Stimulated activated CD8-positive, alpha-beta memory T cell treated with anti-CD3 and anti-CD28 coated beads, Interleukin-4, amount 100 ng/mL, for 48 hours (primary cell): ENCODE results near the gene HDAC11.
"Not testable (repeated sequence)": the region's sequence is repeated elsewhere in the genome, so short reads cannot be mapped to it uniquely, and the experiment has no call there.

Experiments
- DNase-seq: peaks from one replicate; pipeline ENCODE4 v3.0.0-alpha.2; 2020

Gene HDAC11

DNA sequence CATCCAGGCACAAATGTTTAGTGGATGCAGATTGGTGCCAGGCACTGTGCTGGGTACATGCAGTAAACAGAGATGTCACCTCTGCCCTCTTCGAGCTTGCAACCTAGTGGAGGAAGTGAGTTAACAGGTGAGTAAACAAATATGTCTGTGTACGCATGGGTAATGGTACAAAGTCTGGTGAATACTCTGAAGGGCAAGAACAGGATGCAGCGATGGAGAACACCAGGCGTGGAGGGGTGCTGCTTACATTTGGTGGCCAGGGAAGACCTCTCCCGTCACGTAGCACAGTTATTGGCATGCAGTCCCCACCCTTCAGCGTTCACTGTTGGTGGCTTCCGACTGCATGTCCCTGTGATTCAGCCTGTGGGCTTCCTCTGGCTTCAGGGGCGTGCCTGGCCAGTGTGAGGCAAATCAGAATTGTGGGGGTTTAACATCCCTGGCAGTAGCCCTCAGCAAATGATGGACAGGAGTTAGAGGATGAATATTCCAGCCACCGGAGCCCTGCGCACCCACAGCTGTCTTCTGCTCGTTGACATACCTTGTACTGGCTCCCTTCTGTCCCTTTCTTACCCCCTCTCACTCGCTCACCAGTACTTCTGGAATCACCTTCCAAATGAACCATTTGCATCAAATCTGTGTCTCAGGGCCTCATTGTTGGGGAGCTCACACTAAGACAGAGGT is 9.1 kb upstream of the HDAC11 start:
- no peak for DNase-seq

DNA sequence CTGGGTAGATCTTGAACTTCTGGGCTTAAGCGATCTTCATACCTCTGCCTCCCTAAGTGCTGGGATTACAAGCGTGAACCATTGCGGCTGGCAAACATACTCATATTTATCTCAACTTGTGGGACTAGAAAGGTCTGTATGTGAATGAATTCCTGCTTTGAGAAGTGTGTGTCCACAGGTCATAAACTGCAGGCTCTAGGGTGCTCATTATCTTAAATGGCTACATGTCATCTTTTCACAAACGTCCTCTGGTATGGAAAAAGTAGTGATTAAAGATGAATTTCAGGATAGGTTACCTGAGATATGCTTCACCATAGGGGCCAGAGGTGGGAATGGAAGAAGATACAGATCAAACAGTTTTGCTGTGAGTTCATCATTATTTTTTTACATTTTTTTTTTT is 7.8 kb upstream of the HDAC11 start:
- no peak for DNase-seq

DNA sequence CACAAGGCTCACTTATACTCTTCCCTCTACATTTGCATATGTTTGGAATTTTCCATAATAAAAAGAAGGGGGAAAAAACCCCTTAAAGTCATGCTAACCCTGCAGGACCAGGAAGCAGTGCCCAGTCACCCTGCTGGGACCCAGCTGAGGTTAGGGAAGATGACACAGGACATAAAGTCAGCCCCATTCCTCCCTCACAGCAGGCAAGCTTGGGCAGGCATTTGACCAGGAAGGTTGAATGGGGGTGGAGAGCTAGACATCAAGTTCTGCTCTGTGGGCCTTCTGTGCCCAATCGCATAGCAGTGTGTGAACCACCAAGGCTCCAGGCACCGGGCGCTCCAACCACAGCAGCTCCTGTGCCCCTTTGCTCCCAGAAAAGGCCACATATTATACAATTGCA is 7.1 kb upstream of the HDAC11 start:
- DNase-seq: no peak

DNA sequence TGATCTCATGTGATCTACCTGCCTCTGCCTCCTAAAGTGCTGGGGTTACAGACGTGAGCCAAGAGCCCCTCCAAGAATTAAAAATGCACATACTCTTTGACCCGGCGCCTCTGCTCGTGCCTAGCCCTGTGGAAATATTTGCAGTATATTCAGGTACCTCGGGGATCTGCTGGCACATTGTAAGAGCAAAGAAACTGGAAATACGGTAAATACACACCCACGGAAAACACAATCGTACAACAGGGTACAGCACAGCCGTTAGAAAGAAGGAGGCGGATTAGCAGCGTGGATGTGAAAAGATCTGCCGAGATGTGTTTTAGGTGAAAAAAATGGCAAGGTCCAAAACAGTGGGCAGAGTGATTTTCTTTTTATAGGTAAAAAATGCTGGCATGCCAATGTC is 6.1 kb upstream of the HDAC11 start:
- no peak for DNase-seq

DNA sequence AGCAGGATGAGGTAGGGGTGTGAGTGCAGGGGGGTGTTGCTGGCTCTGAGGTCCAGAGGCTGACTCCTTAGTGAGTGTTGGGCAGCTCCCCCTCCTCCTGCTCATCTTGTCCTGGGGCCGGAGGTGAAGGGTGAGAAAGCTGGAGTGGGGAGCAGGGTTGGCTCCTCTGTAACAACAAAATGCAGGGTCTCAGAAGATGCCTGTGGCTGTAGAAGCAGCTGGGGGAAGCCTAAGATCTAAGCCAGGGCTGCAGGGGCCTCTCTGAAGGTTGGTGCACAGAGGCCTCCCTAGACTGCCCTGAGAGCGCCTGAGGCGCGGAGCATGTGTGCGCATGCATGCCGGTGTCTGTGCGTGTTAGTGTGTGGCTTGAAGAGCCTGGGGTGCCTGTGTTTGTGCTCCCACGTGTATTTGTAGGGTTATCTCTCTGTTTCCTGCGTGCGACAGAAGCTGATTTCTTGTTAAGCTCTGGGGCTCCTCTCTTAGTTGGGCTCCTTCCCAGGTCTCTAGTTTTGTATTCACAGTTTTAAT is 5.3 kb upstream of the HDAC11 start:
- DNase-seq: no peak

DNA sequence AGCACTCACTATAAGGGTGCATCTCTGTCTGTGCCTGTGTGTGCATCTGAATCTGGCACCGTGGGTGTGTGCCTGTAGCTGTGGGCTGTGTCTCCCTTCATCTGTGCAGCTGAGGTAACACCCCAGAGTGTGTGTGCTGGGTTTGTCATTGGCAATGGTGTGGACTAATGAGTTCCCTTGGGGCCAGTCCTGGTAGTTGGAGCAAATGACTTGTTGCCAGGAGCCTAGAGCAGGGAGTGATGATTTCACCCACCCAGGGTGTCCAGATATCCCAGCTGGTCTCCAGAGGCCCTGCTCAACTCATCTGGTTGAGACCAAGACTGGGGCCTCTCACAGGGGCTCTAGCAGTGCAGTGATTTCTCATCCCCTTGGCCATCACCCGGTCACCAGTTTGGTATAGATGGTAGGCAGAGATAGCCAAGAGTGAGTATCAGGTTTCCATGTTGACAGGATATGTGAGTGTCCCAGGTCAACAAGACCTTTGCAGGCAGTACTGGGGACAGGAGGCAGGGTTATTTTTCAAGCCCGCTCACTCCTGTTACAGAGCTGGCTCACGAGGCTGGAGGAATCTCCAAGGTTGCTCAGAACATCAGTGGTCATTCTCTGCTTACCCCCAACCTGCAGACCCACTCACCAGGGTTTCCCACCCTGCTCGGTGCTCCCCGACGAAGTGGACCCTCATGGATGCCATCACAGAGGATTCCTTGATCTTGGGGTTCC is 4.1 kb upstream of the HDAC11 start:
- no peak for DNase-seq

DNA sequence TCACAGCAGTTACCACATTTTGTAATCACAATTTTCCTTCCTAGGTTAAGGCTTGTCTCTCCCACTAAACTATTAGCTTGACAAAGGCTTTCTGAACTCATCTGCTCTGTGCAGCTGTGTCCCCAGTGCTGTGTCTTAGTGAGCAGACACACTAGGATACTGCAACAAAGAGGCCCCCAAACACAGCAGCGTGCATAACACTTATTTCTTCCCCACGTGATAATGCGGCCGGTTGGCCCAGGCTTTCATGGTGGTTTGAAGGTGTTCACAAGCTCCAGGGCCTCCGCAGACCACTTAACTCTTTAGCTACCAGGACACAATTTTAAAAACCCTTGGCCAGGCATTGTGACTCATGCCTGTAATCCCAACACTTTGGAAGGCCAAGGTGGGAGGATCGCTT is 2.2 kb upstream of the HDAC11 start:
- DNase-seq: no peak

DNA sequence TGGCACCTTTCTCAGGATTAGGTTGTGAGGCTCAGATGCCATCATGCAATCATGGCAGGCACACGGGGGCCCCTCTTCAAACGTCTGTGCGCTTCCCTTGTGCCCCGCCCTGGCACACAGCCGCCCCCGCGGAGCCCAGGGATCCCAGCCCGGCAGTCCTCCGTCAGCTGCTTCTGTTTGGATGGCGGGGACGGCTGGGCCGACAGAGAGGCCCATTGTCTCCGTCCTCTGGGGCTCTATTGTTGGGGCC is 849 bp upstream of the HDAC11 start:
- peak; percentile 62 for DNase-seq

DNA sequence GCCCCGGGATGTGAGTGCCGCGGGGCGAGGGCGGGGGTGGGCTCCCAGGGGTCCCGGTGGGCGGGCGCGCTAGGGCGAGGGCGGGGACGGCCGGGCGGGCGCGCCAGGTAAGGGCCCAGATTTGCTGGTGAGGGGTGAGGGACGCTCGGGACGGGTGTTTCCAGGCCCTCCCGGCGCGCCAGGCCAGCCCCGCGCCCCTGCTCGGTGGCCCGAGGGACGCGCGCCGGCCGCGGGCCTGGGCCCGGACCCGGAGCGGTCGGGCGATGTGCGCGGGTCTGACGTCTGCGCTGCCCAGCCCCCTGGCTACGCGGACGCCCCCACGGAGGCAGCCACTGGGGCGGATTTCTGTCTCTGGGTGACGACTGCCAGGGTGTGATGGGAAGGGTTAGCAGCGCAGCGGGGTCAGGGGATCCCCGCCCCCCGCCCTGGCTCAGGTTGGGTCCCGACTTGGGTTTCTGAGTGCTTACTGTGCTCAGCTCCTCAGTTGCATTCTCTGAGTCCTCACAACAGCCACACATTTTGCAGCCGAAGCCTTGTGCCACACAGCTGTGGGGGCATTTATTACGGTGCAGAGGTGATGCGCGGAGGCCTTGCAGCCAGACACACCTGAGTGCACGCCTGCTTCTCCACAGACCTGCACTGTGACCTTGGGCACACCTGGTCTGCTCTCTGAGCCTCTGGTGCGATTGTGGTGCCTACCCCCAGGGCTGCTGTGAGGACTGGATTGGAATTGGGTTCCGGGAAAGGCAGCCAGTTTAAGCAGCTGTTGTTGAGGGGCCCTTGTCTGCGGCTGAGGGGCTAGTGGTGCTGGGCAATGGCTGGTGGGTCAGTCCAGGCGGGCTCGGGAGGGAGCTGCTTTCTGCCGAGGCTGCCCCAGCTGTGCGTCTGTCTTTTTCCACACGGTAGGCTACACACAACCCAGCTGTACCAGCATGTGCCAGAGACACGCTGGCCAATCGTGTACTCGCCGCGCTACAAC is 523 bp downstream of the HDAC11 start:
- DNase-seq: peak; percentile 40

DNA sequence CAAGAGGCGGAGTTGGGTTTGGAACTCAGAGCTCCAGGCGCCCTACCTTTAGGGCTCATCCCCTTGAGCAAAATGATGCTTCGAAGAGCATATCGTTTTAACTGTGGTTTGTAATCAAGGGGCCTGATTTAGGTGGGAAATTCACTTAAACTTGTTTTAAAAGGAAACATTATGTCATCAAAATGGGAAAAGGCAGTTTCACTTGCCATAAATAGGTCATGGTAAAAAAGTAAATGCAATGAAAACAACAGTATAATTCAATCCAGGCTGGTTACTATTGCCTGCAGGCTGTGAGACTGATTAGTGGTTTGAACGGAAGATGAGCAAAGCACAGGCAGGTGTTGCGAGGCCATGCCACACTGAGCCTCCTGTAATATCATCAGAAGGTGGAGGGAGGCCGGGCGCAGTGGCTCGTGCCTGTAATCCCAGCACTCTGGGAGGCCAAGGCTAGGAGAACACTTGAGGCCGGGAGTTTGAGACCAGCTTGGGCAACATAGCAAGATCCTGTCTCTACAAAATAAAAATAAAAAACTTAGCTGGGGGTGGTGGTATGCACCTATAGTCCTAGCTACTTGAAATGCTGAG is 2.1 kb downstream of the HDAC11 start:
- no peak for DNase-seq

DNA sequence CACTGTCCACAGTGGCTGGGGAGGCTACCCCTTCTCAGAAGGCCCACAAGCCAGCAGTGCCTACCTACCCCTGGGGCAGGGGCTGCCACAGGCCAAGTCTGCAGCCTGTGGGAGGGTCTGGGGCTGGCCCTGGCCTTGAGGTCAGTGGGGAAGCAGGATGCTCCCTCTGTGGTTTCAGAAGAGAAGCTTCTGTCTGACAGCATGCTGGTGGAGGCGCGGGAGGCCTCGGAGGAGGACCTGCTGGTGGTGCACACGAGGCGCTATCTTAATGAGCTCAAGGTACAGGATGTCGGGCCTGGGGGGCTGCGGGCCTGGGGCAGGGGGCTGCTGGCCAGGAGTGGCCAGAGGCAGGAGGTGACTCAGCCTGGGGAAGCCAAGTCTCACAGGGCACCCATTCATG is 3.2 kb downstream of the HDAC11 start:
- DNase-seq: no peak

DNA sequence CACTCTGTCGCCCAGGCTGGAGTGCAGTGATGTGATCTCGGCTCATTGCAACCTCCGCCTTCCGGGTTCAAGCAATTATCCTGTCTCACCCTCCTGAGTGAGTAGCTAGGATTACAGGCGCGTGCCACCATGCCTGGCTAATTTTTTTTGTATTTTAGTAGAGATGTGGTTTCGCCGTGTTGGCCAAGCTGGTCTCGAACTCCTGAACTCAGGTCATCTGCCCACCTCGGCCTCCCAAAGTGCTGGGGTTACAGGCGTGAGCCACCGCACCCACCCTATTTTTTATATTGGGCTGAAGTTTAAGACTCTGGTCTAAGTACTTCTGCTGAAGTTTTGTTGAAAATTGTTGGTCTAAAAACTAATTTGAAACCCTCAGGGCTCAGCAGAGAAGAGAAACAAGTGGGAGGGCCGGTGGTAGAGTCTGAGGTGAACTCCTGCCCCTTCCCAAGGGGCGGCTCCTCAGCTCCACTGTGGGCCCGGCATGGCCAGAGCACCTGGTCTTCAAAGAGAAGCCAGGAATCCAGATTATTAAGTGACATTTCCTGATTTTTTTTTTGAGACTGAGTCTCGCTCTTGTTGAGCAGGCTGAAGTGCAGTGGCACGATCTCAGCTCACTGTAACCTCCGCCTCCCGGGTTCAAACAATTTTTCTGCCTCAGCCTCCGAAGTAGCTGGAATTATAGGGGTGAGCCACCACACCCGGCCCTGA is 4.0 kb downstream of the HDAC11 start:
- no peak for DNase-seq

DNA sequence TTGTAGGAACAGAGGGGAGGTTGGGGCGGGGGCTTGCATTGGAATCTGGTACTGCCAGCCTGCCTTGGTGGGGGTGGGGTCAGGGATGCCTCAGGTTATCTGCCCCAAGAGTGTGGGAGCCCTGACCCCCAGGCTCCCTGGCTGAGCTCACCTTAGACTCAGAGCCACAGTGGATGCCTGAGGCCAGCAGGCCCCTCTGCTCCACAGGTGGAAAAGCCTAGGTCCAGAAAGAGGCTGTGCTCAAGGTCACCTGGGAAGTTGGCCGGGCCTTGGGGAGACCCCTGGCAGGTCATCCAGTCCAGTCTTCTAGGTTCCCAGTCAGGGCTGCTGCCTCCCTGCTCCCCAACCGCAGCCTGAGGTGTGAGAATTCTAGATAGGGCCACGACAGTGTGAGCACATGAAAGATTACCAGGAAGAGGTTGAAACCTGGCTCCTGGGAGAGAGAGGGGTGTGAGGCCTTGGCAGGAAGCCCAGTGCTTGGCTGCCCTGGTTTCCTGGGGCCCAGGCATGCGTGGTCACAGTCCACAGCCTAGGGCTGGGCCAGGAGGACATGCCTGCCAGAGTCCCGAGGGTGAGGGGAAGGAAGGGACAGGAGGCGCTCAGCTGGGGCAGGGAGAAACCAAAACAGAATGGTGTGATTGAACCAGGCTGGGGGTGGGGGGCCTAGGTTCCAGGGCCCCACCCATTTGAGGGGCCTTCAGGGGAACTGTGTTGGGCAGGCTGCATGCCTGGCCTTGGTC is 4.9 kb downstream of the HDAC11 start:
- DNase-seq: no peak

DNA sequence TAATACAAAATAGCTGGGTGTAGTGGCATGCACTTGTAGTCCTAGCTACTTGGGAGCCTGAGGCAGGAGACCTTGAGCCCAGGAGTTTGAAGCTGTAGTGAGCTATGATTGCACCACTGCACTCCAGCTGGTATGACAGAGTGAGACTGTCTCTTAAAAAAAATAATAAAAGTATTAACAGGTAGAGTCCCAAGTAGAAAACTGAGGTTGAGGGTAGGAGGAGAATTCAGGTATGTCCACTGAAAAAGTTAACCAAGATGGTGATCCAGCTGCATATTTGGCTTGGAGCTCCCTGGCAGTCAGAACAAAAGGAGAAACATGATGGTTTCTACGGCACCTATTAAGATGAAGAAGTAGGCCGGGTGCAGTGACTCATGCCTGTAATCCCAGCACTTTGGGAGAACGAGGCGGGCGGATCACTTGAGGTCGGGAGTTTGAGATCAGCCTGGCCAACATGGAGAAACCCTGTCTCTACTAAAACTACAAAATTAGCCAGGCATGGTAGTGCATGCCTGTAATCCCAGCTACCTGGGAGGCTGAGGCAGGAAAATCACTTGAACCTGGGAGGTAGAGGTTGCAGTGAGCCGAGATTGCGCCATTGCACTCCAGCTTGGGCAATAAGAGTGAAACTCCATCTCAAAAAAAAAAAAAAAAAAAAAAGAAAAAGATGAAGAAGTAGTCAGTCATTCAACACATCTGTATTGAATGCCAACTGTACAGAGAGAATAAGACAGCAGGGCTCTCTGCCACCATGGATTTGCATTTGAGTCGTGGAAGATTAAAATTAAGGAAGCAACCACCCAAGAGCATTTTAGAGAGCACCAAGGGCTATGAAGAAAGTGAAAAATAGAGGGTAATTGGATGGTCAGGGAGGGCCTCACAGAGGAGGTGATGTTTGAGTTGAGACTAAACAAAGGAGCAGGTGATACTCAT is 5.8 kb downstream of the HDAC11 start:
- DNase-seq: not testable (repeated sequence)

DNA sequence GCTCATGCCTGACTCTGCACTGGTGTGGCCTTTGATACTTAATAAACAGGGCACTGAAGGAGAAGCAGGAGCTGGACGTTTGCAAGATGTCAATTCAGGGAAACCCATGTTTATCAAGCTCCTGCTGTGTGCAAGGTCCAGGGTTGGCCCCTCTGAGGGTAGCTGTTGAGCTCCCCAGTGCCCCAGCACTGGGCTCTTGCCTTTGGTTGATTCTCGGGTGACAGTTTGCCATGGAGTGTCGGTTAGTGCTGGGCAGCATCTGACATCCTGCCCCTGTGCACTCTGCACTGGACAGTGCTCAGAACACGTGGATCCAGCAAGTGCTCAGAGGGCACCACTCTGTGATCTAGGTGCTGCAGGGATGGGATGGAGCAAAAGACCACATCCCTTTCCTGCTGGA is 7.3 kb downstream of the HDAC11 start:
- DNase-seq: no peak

DNA sequence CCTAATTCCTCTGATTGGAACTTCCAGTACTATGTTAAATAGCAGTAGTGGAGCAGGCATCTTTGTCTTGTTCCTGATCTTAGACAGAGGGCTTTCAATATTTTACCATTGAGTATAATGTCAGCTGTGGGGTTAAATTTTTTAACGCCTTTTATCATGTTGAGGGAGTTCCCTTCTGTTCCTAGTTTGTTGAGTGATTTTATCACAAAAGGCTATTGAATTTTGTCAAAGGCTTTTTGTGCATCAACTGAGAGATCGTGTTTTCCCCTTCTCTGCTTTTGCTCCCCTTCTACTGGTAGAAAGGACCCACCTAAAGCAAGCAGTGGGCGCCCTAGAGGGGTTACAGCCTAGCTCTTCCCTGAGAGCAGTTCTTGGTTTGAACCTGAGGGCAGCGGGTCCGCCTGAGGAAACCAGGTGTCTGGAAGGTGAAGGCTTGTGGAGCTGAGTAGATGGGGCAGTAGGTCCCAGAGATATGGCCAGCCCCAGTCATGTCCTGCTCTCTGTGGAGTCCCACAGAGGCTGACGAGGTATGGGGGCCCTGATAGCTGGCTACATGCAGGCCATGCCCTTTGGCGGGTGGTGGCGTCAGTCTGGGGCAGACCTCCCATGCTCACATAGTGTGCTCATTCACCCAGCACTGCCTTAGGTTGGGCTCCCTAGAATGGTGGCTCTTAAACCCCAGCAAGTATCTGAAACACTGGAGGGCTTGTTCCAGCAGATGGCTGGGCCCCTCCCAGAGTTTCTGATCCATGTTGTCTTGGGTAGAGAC is 11.3 kb downstream of the HDAC11 start:
- DNase-seq: no peak

DNA sequence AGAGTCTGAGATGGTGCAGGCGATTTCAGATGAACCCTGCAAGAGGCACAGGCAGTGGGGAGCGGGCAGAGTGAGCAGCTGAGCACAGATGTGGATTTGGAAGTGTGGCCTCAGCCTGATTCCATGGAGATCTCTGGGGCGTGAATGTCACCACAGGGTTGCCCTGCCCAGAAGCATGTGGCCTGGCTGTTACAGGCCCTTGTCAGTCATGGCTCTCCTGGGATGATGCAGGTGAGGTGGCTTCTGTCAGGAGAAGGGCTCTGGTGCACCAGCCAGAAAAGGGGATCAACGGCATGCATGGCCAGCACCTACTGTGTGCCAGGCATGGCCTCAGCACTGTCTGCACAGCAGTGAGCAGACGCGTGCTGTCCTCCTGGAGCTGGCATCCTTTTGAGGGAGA is 11.9 kb downstream of the HDAC11 start:
- no peak for DNase-seq

DNA sequence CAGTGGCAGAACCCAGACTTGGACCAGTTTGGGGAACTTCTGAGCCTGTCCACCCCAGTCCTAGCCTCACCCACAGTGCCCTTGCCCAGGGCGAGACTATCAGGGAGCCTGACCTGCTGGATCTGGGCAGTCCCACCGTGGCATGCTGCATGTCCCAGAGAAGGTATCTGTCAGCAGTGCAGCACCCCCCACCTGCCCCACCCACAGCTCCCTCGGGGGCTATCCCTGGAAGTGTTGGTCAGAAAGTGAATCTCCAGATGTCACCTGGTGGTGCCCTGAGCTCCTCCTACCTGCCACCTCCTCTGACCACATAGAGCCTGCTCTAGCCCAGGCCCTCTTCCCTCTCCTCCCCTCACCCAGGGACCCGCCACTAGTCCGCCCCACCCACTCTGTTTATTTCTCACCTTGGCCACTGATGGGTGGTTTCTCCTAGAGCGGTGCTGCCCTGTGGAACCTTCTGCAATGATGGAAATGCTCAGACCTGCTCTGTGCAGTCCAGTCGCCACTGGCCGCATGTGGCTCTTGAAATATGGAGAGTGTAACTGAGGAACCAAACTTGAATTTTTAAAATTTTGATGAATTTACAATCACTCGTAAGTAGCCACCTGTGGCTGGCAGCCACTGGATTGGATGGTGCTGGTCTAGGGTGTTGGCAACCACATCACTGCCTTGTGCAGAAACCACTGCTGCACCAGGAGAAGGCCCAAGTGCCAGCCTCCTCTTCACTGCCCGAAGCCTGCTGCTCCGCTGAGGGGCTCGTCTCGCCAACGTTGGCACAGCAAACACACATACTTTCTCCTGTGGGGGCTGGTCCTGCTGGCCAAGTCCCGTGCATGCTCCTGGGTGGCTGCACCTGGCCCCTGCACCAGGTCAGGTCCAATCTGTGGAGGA is 13.1 kb downstream of the HDAC11 start:
- no peak for DNase-seq
